Stimulated activated CD4-positive, alpha-beta T cell treated with anti-CD3 and anti-CD28 coated beads, Interleukin-2, amount 100 ng/mL, for 4 hours (primary cell): ENCODE measurements around the gene NMNAT2.

Experiments used
- DNase-seq: peaks from one replicate; pipeline ENCODE4 v3.0.0-alpha.2; 2020; ENCODE audit warnings: low read depth

NMNAT2 gene

DNA sequence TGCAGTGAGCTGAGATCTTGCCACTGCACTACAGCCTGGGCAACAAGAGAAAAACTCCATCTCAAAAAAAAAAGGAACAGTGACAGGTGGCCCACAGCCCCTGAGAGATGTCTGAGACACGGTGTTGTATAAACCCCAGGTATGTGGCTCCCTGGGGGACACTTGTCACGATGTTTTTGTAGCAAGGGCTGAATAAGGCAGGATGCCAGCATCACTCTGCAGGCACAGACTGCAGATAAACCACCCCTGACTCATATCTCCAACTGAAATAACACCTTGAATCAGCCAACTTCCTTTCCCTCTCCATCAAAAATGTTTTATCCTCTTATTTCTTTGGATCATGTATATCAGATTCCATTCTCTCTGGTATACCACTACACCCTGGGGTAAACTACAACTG lies 52.5 kb downstream of the NMNAT2 start:
- DNase-seq: no peak

DNA sequence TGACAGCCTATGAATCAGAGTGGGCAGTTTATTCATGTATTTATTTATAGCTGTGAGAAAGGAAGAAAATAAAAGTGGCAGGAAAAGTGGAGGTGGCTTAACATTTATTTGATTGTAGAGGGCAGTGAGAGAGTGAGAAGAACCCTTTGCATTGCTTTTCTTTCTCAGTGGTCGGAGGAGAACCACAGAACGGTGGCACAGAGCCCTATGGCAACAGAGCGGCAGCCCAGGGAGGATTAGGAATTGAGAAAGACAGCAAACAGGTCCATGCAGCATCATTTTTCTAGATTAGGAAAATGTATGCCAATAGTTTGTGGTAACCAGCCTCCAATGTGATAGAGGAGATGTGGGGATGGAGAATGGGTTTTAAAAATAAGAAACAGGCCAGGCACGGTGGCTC lies 53.1 kb downstream of the NMNAT2 start:
- no peak for DNase-seq

DNA sequence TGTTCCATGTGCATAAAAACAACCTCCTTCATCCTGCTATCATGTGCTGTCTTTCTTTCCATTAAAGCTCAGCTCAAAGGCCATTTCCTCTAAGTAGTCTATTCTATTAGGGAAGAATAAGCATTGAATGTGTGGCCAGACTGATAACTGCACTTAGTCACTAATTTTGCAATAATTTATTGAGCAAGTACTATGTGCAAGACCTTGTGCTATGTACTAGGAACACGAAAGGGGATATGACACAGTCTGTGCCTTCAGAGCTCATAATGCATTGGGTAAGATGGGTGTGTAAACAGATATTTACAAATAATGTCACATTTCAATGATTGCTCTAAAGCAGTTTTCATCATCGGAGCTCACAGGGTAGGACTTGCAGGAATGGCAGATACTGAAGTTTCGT lies 54.2 kb downstream of the NMNAT2 start:
- DNase-seq: no peak

DNA sequence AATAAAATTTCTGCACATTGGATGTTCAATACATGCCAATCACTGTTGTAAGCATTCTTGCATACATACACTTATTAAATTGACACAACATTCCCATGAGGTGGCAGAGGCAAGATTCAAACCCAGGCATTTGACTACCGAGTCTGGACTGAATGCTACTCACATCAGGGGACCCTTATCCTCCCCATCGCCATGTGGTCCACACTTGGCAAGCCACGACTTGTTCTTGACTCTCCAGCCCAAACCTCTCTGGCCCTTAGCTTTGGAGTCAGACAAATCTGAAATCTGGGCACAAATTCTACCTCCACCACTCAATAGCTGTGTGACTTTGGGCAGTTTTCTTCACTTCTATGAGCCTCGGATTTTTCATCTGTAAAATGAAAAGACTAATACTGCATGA lies 57.1 kb downstream of the NMNAT2 start:
- DNase-seq: no peak

DNA sequence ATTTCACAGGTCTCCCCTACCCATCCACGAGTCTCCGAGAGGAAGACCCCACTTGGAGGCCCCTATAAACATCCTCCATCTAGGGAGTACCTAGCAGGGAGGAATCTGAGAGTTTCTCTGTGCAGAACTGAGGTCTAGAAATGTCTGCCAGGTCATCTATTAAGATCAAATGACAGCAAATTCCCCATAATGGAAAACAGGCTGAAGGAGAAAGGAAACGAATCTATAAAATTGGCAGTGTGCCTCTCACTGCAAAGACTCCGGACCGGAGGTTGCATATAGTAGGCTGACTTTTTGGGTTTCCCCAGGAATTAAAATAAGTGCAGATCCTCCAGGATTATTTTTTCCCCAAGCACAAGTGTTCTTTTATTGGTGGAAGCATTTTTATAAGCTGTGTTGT lies 57.7 kb downstream of the NMNAT2 start:
- no peak for DNase-seq

DNA sequence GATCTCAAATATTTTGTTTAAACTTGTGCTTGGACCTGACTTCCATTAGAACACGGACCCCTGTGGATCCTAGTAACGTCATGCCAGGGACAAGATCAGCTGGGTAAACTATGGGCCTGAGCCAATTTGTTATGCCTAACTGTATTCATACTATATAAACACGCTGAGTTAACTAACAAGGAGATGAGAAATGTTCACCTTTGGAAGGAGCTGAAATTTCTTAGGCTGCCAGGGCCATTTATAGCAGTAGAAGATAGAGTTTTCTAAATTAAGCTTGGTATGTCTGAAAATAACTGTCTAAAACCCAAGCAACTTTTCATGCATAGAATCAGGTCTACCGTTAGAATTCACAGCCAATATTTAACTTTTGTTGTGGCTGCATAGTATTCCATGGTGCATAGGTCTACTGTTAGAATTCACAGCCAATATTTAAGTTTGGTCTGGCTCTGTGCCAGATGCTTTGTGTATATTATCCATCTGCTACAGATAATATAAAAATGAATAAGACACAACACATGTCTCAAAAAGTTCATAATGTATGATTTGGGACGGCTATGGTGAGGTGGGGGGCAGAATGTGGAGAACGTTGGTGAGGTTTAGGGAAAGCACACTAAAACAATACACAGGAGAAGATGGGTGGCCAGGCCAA lies 61.5 kb downstream of the NMNAT2 start:
- DNase-seq: no peak

DNA sequence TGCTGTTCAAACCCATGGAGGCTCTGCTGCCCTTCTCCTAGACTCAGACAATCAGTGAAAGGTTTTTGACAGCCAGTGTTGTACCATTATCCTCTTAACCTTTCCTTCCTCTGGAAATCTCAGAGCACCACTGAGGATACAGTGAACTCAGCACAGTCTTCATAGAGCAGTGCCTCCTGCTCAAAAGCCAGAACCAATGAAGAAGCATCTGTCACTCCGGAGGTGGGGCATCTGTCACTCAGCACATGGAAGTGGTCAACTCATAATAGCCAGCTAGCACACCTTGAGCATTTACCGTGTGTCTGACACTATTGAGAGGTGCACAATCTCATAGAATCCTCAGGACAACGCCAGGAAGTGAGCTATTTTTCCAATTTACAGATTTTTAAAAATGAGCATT lies 62.4 kb downstream of the NMNAT2 start:
- no peak for DNase-seq

DNA sequence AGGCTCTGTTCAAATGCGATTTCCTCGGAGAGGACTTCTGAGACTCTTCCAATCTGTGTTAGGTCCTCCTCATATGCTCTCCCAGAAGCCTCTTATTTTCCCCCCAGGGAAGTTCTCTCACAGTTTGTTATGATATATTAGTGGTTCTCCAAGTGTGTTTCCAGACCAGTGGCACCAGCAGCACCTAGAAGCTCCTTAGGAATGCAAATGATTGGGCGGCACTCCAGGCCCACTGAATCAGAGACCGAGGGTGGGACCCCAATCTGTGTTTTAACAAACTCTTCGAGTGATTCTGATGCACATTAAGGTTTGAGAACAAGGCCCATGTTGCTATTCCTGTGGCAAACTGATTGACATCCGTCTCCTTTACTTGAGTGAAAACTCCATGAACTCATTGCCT lies 63.0 kb downstream of the NMNAT2 start:
- no peak for DNase-seq

DNA sequence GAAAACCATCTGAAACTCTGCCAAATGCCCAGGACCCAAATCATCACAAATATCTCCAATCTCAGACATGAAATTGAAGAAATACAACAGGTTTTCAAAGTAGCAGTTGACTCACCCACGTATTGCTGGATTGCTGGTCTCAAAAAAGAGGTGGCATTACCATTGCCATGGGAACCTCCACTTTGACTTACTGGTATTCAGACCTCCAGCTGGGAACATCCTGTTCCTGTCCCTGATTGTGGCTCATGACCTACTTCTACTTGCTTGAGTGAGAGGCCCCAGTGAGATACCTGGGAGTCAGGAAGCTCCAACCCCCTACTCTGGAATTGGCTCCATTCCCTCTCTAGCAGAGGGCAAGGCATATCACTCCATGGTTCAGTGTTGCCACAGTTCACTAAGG lies 64.6 kb downstream of the NMNAT2 start:
- no peak for DNase-seq

DNA sequence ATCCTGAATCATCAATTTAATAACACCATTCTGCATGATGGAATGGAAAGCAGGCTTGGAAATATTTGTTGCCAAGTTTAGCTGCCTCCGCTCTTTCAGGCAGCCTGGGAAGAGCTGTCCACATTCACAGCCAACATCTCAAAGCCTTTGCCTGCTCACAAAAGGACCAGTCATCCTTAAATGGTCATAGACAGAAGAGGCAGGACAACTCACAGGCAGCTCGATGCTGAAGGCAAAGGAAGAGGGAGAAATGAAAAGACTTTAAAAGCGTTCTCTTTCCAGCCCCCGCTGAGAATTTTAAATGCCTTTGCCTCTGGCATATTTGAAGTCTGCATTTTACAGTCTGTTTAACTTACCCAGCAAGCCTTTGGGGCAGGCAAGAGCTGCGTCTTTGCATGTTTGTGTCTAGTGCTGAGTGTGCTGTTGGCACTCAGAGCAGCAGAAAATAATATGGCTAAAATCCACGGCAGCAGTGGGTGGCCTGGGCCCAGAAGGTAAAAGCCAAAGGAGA lies 68.9 kb downstream of the NMNAT2 start:
- DNase-seq: no peak

DNA sequence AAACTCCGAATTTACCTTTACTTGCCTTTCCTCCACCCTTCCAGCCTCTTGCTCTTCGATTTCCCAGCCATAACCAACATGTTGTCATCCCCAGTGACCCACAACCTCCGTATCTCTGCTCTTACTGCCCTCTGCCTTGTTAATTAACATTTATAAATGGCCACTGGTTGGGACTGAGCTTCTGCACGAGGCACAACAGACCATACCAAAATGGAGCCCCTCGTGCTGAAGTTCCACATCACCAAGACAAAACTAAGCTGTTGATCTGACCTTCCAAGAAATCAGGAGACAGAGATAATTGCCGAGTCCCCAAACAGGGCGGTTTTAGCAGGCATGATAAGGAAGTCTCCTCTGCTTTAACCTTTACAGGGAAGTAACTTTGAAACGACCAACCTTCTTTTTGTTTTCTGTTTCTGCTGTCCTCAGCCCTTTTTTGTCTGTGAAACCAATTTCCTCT lies 71.9 kb downstream of the NMNAT2 start:
- DNase-seq: no peak

DNA sequence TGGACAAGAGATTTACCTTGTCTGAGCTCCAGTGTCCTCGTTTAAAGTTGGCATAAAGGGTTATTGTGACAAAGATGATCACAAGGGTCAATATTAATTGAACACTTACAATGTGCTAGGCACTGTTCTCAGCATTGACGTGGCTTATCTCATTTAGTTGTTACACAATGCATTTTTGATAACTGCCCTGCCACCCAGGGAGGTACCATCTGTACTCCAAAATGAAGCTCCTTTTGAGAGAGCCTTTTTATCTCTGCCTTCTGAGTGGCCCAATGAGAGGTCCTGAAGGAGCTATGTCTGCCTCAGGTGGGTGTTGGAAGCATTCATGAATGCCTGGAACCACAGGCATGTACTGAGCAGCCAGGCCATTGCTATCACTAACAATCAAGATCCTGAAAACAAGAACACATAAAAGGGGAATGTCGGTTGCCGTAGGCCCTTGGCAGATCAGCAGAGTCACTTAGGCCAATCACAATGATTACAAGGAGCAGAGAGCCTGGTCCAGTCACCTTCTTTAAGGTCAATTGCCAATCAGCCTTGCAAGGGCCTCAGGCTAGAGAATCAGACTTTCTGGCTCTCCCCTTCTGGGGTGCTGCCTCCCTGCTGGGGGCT lies 78.5 kb downstream of the NMNAT2 start:
- no peak for DNase-seq

DNA sequence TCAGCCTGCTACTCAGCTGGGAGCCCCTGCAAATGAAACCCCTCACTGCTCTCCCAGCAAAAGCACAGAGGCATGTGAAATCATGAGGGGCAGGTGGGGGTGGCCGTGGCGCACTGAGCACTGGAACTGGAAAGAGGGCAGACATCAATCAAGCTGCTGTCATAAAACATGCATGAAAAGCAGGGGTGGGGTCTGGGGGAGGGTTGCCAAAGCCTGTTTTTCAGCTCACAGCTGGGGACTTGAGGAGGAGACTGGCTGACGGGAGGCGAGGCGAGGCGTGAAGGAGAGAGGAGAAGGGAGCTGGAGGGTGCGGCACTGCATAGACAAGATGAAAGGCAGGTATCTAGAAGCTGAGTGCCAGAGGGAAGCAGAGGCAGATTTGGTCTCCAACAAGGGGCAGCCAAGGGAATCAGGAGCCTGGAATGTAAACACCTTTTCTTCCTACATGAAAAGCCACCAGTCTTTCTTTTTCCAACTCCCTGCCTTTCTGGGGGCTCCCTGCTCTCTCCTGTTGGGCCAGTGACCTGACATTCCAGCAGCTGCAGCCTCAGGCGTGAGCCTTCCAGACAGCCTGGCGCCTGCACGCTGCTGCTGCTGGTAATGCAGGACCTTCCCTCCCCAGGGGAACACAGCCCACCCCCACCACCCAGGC lies 87.0 kb downstream of the NMNAT2 start:
- no peak for DNase-seq

DNA sequence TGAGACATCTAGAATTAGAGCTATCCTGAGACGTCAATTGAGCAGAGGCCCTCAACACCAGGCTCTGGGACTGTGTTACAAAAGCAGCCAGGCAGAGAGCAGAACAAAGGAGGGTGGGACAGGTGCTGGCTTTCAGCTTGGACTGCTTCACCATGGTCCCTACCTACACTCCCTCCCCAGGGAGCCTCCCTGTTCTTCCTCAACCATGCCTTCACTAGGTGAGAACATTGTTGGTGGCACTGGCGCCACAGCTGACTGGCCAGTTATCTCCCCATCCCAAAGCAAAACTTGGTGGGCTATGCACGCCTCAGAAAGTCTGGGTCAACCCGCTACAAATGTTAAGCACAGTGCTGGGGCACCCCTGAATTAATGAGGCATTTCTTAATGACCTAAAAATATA lies 87.8 kb downstream of the NMNAT2 start:
- no peak for DNase-seq

DNA sequence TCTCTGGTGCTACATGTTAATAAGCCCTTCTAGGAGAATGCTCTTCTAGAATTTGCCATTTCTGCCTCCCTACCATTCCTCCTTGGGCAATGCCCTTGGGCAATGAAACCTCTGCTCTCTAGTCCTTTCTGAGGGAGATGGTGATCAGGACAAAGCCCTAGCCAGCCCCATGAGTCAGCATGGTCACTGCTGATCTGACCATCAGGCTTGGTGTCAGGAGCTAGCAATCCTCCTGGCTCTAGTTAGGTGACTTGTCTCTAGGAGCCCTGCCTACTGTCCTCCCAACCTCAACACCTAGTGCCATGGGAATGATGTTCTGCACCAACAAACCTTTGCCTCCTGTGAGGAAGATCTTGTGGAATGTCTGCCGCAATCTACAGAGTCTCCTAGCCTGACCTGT lies 89.8 kb downstream of the NMNAT2 start:
- DNase-seq: no peak

DNA sequence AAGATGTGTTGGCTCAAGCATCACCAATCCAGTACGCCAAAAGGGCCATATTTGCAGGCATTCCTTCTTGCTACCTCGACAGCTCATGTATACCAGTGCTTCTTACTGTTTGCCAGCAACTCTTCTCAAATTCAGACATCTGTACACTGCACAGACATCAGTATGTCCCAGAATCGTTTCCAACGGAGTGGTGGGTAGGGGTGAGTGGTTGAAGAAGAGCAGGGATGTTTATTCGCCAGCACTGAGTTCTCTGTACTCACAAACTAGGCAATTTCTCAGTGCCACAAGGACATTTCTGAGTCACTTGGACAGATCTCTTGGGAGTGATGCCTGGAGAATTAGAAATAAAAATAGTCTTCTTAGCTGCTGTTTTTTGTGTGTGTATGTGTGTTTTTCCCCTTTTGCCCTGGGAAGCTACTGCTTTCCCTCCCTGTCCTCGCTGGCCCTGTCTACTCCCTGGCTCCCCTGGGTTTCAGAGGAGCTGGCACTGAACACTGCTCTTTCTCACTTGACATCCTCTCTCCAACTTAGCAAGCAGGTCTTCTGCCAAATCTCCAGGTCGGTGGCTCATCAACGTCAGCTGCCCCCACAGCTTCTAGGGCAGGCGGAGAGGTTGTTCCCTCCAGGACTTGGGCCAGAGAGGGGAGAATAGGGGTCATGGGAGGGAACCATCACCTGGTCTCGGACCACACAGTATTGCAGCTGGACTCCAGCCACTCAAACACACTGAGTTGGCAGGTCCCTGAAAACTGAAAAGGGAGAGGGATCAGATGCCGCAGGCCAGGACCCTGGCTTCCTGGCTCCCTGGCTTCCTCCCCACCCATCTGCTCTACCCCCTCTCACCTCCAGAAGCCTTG lies 90.5 kb downstream of the NMNAT2 start:
- DNase-seq: no peak

DNA sequence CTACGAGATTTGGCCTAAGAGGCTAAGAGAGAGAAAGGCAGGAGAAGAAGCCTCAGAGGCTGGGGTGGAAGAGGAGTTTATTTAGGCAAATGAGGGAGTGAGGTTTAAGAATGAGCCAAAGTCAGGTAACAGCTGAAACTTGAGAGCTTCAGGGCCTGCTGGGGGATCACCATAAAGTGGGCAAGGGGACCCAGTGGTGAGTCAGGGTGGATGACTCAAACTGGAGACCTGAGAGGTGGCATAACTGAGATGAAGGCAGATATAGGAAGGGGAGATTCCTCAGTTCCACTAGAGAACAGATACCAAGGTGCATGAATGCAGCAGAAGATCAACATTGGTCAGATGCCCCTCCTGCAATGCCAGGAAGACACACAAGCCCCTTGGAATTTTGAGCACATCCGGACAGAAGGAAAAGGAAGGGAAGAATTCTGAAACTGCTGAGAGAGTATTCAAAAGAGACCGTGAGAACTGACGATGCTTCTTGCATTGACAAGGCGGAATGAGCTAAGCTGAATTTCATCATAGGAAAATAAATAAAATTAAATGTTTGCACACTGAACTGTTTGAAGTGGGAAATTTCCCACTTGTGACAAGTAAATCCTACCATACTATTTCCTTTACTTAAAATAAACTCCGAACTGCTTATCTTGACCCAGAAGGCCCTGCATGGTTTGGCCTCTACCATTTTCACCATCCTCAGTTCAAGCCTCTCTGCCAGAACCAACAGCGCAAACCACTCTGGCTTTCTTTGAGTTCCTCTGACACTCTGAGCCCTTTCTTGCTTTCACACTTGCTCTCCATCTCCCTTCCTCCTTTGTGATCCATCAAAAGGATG lies 94.1 kb downstream of the NMNAT2 start:
- DNase-seq: no peak

DNA sequence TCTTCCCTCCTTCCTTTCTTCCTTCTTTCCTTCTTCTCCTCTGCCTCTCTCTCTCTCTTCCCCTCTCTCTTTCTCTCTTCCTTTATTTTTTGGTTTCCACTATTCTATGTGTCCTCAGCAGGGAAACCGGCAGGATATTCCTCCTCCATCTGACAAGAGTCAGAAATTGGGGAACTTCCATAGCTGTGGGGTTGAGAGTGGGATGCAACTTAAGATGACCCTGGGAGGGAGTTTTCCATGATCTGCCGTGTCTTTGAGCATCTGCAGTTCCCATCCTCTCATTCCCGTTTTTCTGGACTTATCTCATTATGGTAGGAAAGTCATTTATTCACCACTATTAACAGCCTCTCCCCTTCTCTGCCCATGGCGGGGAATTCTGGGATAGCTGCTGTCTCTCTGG lies 98.6 kb downstream of the NMNAT2 start:
- no peak for DNase-seq

DNA sequence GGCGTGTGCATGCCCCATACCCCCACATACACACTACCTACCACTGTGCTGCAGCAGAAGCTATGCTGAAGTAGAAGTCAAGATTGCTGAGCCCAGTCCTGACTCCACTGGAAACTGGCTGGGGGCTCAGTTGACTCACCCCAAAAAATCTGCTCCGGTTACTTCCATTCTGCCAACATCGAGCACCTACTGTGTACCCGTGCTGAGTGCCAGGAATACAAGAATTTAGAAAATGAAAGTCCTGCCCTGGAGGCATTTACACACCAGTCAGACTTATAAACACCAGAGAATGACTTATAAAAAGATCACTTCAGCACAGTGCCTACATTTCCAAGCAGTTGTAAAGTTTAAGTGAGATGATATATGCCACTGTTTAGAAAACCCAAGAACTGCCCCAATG lies 99.1 kb downstream of the NMNAT2 start:
- DNase-seq: no peak

DNA sequence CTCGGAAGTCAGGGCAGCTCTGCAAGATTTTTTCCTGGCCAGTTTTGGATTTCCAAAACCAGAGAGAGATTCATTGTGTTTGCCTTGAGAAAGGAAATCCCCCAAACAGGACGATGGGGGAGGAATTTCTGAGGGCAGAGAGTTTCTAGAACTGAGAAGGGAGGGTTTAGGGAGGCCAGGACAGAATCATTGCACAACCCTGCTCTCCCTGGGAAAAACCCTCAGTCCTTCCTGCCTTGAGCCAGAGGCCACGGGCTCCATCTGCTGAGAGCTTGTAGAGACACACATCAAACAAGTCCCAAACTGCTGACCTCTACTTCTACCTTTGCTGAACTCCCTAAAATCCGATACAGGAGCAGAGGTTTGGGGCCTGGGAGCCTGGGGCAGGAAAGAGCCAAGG lies 99.7 kb downstream of the NMNAT2 start:
- DNase-seq: no peak

DNA sequence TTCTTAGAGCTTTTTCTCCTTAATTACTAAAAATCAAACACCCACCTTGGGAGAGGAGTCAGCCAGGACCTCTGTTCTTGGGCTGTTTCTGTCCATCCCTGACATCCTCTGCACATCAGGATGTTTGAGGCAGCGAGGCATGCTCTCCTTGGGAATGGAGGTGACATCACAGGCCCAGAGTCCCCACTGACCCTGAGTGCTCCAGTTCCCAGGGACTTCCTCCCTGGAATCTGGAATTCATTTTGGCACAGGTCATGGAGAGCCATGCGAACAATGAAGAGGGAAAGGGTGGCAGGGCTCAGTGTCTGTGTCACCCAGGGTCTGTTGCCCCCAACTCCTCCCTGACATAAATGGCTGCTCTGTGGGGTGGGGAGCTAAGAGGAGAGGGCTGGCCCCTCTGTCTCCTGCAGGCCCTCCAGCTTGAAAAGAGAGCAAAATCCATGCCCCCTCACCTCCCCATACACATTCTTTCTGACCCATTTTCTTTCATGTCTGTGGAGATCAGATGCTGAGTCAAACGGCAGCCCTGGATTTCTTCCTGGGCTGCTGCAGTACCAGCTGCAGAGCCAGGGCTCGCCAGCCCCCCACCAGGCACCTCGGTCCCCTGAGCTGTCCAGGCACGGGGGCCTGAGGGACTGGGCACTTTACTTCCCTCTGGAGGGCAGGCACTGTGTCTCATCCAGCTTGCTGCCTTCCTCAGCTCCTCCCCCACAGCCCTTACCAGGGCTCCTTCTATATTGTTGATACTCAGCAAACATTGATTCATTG lies 102.0 kb downstream of the NMNAT2 start:
- DNase-seq: no peak
